Effector CD8-positive, alpha-beta T cell (primary cell): ENCODE results near the gene RPS6KA5.
A peak's percentile ranks its signal among the peaks of the same experiment; 100 is the strongest.
"Not testable (repeated sequence)": the region's sequence is repeated elsewhere in the genome, so short reads cannot be mapped to it uniquely, and the experiment has no call there.

Experiments
- DNase-seq: peaks from one replicate; lab custom pipeline; 2025; lab: John Stamatoyannopoulos, UW
- total RNA-seq, 4 experiments: gene quantifications; one replicate each; lab custom pipeline; 2026; lab: John Stamatoyannopoulos, UW

Gene RPS6KA5
- 39.2 to 69.6 (median 50.6) reads per million in 4 experiments for total RNA-seq

GRCh38 chr14:91060351-91061055 is at the start of gene RPS6KA5:
RPS6KA5 (minus strand) TSS chr14:91060641; CDS start chr14:91060434, 207 bp downstream.
- DNase-seq: peak; percentile 99

- DNase-seq: no peak
These were observed 48.6 kb upstream of the RPS6KA5 start for GRCh38 chr14:91108941-91109611.

GRCh38 chr14:91103116-91103515 is 42.7 kb upstream of the RPS6KA5 start:
- no peak for DNase-seq

- no peak for DNase-seq
These were observed 39.7 kb upstream of the RPS6KA5 start for GRCh38 chr14:91100102-91100501.

- no peak for DNase-seq
These were observed 38.1 kb upstream of the RPS6KA5 start for GRCh38 chr14:91098591-91098990.

- DNase-seq: not testable (repeated sequence)
These were observed 37.2 kb upstream of the RPS6KA5 start for GRCh38 chr14:91097657-91098056.

GRCh38 chr14:91095178-91095577 is 34.7 kb upstream of the RPS6KA5 start:
- no peak for DNase-seq

GRCh38 chr14:91094772-91095171 is 34.3 kb upstream of the RPS6KA5 start:
- DNase-seq: no peak

- not testable (repeated sequence) for DNase-seq
These were observed 33.5 kb upstream of the RPS6KA5 start for GRCh38 chr14:91093743-91094472.

GRCh38 chr14:91092073-91092472 is 31.6 kb upstream of the RPS6KA5 start:
- no peak for DNase-seq

- DNase-seq: no peak
These were observed 30.3 kb upstream of the RPS6KA5 start for GRCh38 chr14:91090743-91091142.

- DNase-seq: no peak
These were observed 29.6 kb upstream of the RPS6KA5 start for GRCh38 chr14:91089958-91090535.

- no peak for DNase-seq
These were observed 28.3 kb upstream of the RPS6KA5 start for GRCh38 chr14:91088585-91089235.

GRCh38 chr14:91087470-91087869 is 27.0 kb upstream of the RPS6KA5 start:
- not testable (repeated sequence) for DNase-seq

- no peak for DNase-seq
These were observed 24.1 kb upstream of the RPS6KA5 start for GRCh38 chr14:91084516-91084915.

GRCh38 chr14:91082282-91082681 is 21.8 kb upstream of the RPS6KA5 start:
- DNase-seq: no peak

- DNase-seq: no peak
These were observed 19.6 kb upstream of the RPS6KA5 start for GRCh38 chr14:91080071-91080470.

GRCh38 chr14:91078095-91078737 is 17.8 kb upstream of the RPS6KA5 start:
- DNase-seq: no peak

GRCh38 chr14:91075553-91075952 is 15.1 kb upstream of the RPS6KA5 start:
- no peak for DNase-seq

- no peak for DNase-seq
These were observed 10.1 kb upstream of the RPS6KA5 start for GRCh38 chr14:91070572-91070971.

- no peak for DNase-seq
These were observed 8.2 kb upstream of the RPS6KA5 start for GRCh38 chr14:91068642-91069041.
